Measurements from ENCODE around the gene RRM2.

- TF ChIP-seq EZH2 (IDR thresholded peaks at IDR 0.05; ENCODE audit: borderline replicate concordance, low read depth, low read length, severe bottlenecking) (no peak), CTCF (IDR thresholded peaks at IDR 0.05; ENCODE audit: borderline replicate concordance, extremely low read depth, low read length, poor library complexity, severe bottlenecking) (no peak)
Measured at GRCh38 chr2:10165282-10165681, 42.7 kb downstream of the RRM2 start.
